HG03280 (cell line): Measurements from ENCODE around the gene SLC9C2.
"Not testable (repeated sequence)": the region's sequence is repeated elsewhere in the genome, so short reads cannot be mapped to it uniquely, and the experiment has no call there.

Experiments used
- ATAC-seq: cut with Tn5 transposase; IDR thresholded peaks from one replicate; pipeline ENCODE4 v1.9.1; 2021; ENCODE audit warnings: mild to moderate bottlenecking, moderate library complexity; ENCODE audit not compliant: unreplicated experiment

SLC9C2 gene, protein sequence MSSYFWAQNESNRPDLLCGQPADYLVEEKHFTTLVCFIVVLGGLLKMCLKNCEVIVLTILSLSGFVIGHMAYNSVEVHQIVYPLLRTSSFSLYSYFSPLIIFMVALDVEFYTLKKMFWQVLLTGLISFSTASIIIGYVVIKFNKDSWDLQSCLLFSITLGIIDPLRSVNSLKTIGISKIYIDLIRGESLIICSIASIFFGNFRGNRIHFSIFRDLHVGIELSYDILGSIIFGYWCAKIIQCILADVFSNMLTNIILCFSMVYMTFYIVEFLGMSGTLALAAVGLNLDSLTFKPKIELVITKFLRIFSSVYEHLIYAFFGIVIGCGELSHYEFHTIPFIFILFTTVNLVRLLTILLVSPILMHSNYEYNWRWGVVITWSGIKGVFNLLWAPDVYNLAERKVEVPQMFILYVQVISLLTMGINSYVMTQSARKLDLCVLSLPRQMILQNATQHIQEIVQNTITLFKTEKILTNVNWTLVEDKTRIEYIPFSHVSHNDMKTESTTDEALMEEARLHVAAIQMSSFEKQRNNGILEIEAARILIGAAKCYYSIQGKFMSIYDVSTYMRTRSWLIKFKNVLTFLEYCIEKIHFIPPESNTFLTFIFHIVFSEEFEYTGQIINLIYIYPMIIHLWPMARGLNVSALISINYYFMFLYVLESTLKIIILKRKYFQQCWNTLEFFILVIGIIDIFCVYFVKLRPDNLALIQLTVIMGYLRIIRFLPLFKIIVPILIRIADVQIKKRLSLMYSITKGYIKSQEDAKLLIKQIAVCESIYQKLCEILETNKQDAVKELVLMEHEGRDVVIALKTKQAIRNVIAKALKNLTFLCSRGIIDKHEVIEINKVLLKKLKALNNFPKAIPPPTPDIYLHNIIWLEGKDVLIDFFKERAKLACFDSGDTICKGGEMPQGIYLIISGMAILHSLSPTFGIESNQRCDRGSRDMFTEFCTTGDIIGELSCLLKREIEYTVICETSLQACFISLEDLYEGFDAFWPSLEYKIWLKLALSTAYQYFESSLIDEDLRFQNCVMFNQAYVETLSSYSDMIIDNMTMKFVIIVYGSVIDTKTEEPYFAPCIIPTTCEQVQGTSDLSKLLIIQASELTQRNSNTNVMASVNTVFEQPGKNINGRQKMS

GRCh38 chr1:173603056-173603591 is at the start of gene SLC9C2:
TSS of gene SLC9C2 (minus strand) at chr1:173603072. CDS start at chr1:173601776, 1,296 bp downstream.
- ATAC-seq, result no peak

GRCh38 chr1:173648880-173649605 is 46.2 kb upstream of the SLC9C2 start:
- ATAC-seq, result no peak

DNA sequence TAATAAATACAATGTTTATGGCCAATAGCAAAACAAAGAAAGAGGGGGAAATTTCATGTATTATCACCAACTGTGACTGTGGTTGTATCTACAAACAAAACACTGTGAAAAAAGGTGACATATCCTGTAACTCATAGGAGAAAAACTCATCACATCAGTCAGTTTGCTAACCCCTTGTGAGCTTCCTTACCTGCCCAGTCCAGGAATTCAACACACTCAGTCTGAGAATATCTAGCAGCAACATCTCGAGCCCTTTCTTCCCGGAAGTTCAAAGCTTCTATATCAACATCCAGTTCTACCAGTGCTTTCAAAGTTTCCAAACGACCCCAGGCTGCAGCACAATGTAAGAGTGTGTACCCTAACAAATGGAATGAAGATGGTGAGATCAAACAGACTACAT is 43.8 kb upstream of the SLC9C2 start:
- no peak for ATAC-seq

DNA sequence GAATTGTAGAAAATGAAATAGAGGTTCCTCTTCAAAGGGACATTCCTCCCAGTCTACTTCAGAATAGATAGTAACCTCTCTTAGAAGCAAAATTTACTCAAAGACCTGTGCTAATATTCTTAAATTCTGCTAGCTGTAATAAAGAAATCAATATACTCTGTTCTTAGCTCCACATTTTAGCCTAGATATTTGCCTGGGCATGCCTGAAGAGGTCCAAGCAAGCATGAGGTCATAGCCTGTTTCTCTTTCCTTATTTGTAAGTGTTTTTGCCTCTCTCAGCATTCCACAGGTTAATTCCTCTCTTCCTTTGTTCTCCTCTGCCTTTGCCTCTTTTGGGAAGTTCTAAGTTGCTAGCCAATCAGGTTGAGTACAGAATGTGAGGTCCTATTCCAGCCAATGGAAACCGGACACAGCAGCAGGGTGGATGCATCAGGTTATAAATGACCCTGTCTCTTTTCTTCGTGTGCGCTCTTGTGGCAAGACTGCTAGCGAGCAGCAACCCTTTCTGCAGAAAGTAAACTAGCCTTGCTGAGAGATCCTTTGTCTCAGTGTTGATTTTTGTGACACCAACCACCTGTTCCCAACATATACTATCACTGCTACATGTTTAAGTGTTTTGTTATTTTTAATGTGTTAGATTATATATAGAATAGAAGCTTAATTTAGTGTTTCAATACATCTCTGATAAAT is 39.7 kb upstream of the SLC9C2 start:
- ATAC-seq, result not testable (repeated sequence)

DNA sequence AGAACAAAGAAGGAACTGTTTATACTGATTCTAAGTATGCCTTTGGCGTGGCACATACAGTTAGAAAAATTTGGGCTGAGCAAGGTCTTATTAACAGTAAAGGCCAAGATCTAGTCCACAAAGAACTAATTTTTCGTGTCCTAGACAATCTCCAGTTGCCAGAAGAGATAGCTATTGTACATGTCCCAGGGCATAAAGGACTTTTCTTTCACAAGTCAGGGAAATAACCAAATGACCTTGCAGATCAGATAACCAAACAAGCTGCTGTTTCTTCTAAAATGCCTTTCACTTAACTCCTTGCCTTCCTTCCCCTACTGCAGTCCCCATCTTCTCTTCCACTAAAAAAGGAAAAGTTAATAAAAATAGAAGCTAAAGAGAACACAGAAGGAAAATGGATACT is 36.2 kb upstream of the SLC9C2 start:
- no peak for ATAC-seq

DNA sequence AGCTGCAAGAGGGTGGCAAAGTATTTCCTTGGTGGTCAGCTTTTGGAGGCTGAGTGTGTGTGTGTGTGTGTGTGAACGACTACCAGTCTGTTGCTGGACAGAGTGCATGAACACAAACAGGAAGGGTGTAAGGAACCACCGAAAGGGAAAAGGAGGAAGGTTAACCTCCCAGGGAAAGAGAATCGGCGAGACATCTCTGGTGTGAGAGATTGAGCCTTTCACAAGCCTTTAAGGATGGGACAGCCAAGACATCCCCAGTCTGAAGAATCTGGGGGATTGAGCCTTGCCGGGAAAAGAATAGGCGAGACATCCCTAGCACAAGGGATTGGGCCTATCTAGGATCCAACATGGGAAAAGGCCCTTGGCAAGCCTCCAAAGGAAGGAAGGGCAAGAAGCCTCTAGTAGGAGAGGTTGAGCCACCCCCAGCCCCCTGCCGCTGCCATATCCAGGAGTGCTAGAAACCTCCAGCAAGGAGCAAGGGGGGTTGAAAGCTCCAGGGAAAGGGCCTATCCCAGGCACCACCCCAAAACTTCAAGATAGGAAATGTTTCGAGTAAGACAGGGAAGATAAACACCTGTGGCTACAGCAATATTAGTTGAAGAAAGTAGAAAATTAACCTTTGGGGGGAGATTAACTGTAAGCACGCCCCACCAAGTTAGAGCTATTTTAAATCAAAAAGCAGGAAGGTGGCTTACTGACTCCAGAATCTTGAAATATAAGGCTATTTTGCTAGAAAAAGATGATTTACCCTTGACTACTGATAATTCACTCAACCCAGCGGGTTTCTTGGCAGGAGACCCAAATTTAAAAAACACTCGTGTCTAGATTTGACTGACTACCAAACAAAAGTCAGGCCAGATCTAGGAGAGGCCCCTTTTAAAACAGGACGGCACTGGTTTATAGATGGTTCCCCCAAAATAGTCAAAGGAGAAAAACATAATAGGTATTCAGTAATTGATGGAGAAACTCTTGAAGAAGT is 35.5 kb upstream of the SLC9C2 start:
- no peak for ATAC-seq

GRCh38 chr1:173637236-173638042 is 34.6 kb upstream of the SLC9C2 start:
- ATAC-seq, result not testable (repeated sequence)

DNA sequence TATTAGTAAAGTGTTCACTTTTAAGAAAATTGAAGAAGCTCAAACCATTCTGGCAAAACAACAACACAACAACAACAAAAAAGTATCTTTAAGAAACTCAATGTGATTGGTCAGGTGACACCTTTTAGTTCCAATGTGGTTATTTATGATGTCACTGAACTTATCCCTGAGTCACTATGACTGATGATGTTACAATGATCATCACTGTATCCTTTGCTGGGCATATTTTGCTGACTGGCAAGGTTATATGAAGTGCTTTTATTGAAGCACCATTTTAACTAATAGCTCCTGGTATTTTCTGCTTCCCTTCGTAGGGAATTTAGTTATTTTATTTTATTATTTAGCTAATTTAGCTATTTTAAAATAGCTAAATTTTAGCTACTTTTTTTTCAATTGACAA is 32.2 kb upstream of the SLC9C2 start, which contains the start of gene TEX50:
Gene TEX50 (plus strand): TSS at position 223 of the 400 bp plus-strand sequence. CDS start 184 bp downstream, outside the sequence.
- no peak for ATAC-seq

DNA sequence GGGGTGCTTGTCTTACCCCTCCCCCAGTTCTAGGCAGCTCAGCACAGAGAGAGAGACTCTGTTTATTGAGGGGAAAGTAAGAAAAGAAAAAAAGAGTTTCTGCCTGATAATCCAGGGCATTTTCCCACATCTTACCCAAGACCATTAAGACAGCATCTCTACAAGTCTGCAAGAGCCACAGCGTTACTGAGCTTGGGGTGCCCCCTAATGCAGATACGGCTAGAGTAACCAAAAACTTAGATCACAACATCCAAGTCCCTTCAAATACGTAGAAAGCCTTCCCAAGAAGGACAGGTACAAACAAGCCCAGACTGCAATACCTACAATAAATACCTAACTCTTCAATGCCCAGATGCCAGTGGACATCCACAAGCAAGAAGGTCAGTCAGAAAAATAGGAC is 26.0 kb upstream of the SLC9C2 start:
- no peak for ATAC-seq

DNA sequence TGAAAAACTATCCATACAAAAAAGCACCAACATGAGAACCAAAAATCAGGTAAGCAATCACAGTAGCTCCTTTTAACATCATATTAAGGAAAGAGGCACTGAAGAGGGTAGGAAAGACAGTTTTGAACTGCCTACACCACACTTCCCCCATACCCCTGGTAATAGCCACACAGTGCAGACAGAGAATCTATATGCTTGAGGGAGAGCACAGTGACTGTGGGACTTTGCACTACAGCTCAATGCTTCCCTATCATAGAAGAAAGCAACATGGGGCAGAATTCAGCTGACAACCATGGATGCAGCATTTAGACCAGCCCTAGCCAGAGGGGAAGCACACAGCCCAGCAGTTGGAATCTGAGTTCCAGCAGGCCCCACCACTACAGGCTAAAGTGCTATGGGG is 24.4 kb upstream of the SLC9C2 start:
- no peak for ATAC-seq

DNA sequence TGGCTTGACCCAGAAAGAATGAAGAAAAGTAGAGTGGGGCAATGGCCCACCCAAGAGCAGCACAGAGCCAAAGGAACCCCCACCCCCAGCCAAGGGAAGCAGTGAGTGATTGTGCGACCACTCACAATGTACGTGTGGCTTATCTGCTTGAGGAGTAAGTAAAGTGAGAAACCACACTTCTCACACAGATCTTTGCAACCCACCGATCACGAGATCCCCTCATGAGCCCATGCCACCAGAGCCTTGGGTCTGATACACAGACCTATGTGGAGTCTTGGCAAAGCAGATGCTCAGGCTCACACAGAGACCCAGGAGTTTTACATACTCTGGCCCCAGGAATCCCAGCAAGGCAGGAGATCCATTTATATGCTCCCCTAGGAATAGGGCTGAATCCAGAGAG is 14.0 kb upstream of the SLC9C2 start:
- no peak for ATAC-seq

- not testable (repeated sequence) for ATAC-seq
These were observed 10.2 kb upstream of the SLC9C2 start for GRCh38 chr1:173613086-173613485.

DNA sequence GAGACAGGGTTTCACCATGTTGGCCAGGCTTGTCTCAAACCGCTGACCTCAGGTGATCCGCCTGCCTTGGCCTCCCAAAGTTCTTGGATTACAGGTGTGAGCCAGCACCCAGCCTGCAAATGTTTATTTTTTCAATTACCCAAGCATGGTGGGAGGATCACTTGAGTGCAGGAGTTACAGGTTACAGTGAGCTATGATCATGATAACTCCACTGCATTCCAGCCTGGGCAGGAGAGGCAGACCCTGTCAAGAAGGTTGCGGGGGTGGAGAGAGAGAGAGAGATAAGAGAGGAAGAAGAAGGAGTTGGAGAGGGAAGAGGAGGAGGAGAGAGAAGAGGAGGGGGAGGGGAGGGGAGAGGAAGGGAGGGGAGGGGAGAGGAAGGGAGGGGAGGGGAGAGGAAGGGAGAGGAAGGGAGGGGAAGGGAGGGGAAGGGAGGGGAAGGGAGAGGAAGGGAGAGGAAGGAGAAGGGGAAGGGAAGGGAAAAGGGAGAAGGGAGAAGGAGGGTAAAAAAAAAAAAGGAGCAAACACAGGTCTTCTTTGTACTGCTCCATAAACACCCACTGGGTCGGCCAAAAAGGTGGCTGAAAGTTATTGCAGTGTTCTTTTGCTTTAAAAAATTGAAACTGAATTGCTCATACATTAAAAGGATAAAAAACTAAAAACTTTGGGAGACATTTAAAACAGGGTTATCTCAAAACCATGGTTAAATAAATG is 5.8 kb upstream of the SLC9C2 start:
- no peak for ATAC-seq

DNA sequence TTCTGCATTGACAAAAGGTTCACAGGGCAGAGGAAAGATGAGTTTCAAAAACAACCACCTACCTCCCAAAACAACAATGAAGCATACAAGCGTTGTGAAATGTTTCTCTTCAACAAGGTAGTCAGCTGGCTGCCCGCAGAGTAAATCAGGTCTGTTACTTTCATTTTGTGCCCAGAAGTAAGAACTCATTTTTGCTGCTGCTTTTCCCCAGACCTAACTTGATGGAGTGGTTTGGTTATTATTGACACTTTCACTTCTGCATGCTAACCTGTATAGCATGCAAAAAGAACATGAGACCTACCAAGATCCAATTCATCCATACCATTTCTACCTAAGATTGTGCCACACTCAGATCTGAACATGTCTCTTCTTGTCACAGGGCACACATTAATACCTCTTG is 1.3 kb downstream of the SLC9C2 start:
- no peak for ATAC-seq

GRCh38 chr1:173596097-173596825 is 6.6 kb downstream of the SLC9C2 start:
- no peak for ATAC-seq

- not testable (repeated sequence) for ATAC-seq
These were observed 11.7 kb downstream of the SLC9C2 start for GRCh38 chr1:173591138-173591537.
